ENCODE measurements around the gene KHDRBS1.
"Not testable (repeated sequence)": the region's sequence is repeated elsewhere in the genome, so short reads cannot be mapped to it uniquely, and the experiment has no call there.

The KHDRBS1 gene

GRCh38 chr1:32014199-32014947 is 705 bp downstream of the KHDRBS1 start:
- no peak for DNase-seq

GRCh38 chr1:32014948-32015273 is 1.2 kb downstream of the KHDRBS1 start:
- no peak for DNase-seq

DNA sequence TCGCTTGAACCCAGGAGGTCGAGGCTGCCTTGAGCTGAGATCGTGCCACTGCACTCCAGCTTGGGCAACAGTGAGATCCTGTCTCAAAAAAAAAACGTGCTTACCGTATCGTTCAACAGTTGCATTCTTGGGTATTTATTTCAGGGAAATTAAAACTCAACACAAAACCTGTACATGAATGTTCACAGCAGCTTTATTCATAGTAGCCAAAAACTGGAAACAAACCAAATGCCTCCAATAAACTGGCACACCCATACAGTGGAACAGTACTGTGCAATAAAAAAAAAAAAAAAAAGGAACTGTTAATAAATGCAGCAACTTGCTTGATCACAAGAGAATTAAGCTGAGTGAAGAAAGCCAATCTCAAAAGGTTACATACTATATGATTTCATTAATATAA is 6.7 kb downstream of the KHDRBS1 start:
- no peak for DNase-seq

DNA sequence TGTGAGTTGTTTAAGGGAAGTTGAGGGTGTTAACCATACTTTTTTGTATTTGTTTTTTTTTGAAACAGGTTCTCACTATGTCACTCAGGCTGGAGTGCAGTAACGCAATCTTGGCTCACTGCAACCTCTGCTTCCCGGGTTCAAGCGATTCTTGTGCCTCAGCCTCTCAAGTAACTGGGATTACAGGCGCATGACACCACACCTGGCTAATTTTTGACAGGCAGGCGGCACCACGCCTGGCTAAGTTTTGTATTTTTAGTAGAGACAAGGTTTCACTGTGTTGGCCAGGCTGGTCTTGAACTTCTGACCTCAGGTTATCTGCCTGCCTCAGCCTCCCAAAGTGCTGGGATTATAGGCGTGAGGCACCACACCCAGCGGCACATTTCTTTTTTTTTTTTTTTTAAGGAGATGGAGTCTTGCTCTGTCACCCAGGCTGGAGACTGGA is 7.9 kb downstream of the KHDRBS1 start:
- not testable (repeated sequence) for DNase-seq

- no peak for DNase-seq
Observed at GRCh38 chr1:32023351-32023750, 9.7 kb downstream of the KHDRBS1 start.

DNA sequence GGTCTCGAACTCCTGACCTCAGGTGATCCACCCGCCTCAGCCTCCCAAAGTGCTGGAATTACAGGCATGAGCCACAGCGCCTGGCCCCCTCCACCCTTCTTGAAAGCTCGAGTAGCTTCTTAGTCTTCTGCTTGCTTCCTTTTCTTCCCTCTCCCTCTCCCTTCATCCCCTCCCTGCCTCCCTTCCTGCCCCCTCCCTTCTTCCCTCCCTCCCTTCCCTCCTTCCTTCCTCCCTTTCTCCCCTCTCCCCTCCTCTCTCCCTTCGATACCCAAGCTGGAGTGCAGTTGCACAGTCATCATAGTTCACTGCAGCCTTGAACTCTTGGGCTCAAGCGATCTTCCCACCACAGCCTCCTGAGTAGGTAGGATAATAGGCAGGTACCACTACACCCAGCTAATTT is 11.8 kb downstream of the KHDRBS1 start:
- no peak for DNase-seq

DNA sequence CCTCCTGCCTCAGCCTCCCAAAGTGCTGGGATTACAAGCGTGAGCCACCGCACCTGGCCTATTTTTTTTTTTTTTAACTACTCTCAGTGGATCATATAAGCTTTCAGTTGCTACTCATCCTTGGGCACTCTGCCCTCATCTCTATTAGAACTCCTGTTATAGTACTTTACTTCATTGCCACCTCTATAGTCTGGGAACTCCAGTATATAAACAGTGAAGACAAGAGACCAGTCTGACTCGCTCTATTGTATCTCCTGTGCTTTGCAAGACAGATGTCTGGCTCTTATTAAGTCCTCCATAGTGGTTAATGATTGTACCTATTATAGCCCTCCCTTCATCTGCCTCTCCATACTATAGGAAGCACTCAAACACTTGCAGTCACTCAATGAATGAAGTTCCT is 15.1 kb downstream of the KHDRBS1 start:
- no peak for DNase-seq

- DNase-seq = no peak
Observed at GRCh38 chr1:32031578-32032274, 18.1 kb downstream of the KHDRBS1 start.

DNA sequence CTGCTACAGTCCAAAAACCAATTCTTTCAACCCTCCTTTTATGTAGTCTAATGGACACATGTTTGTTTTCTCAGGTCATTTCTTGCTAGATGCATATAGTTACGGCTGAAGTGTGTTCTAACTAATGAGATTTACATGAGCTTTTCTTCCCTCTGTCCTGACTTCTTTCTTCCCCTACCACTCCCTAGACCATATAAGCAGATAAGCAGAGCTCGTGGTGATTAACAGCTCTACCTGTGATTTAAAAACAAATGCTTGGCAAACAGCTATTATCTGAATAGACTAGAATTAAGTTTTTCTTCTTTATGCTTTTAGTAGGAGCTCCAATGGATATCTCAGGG is 18.6 kb downstream of the KHDRBS1 start:
- DNase-seq = no peak

DNA sequence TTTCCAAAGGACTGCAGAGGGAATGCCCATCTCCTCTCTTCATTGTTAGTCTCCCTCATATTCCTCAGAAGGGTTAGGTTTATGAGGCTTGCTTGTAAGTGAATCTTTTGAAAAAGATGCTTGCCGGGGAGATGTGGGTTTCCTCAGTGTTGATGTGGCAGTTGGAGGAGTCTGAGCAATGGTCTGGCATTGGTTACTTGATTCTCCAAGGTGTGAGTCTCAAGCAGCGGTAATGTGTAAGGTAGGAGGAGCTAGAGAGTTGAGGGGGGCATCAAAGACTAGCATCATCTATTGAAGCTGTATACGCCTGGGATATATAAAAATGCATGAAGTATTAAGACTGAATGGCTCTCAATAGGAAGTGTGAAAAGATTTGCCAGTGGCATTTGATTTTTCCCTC is 21.5 kb downstream of the KHDRBS1 start:
- DNase-seq = no peak

- DNase-seq = no peak
Observed at GRCh38 chr1:32040711-32041110, 27.0 kb downstream of the KHDRBS1 start.

GRCh38 chr1:32042330-32042729 is 28.7 kb downstream of the KHDRBS1 start:
- DNase-seq = no peak

GRCh38 chr1:32044234-32044633 is 30.6 kb downstream of the KHDRBS1 start:
- DNase-seq = no peak

DNA sequence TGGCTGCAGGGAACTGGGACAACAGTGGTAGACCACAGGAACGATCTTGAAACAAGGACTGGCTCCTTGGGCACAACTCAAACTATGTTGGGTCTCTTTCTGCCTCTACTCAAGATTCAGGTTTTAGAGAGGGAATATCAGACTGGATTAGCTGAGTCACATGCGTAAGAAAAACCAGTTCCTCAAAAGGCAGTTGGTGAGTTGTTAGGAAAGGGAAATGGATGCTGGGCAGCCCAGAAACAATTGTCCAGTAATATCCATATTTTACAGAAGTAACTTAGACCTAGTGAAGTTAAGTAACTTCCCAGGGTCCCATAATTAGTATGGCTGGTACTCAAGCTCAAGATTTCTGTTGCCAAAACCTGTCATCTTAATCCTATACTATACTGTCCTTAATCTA is 32.1 kb downstream of the KHDRBS1 start:
- DNase-seq = no peak

DNA sequence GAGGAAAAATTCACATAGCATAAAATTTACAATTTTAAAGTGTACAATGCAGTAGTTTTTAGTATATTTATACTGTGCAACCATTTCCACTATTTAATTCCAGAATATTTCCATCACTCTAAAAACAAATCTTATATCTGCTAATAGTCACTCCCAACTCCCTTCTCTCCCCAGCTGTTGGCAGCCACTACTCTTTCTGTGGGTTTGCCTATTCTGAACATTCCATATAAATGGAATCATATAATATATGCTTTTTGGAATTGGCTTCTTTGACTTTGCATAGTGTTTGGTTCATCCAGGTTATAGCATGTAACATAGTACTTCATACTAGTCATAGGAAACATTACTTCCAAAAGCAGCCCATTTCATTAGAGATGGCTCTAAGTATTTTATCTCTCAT is 34.0 kb downstream of the KHDRBS1 start:
- DNase-seq = no peak

GRCh38 chr1:32048440-32048839 is 34.8 kb downstream of the KHDRBS1 start:
- DNase-seq = no peak

DNA sequence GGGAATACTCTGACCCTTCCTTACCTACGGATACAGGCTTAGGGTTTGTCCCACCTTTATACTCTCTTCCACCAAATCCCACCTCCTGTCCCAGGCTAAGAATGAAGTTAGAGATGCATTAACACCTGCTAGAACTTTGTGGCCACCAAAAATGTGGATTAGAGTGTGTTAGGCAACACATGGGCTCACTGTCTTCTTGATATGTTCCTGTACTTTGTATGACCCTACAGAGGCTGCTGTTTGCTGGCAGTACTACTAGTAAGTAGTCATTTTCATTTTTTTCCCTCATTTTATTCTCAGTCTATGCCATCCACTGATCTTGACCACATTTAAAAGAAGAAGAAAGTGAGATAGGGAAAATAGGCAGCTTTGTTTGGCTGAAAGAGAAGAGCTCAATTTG is 38.0 kb downstream of the KHDRBS1 start:
- DNase-seq = no peak

- DNase-seq = no peak
Observed at GRCh38 chr1:32052887-32053286, 39.2 kb downstream of the KHDRBS1 start.

DNA sequence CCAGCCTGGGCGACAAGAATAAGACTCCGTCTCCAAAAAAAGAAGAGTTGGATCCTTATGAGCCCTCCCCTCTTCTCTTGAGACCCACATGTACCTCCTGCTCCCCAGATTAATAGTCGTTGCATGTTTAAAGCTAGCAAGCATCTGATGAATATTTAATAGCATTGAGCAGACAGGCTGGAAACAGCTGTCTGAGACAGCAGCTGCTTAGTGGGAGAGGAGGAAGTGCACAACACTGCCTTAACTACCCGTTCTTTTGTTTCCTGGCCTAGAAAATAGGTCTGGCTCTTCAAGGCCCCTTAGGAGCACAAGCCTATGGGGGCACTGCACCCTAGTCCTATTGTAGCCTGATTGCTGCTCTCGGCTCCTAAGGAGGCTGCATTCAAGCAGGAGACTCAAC is 41.7 kb downstream of the KHDRBS1 start:
- DNase-seq = no peak

DNA sequence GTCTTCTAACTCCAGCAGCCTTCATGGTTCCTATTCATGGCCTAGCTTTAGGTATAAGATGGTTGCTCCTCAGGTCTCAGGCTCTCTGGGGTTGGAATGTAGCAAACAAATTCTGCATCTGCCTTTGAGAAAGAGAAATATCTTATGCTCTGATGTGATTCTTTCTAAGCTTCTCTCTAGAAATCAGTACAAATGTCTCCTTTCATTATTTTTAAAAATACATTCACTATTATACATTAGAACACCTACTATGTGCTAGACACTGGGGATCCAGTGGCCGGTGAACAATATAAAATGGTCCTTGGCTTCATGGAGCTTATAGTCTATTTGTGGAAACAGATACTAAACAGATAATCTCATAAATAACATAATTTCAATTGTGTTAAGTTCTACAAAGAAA is 42.9 kb downstream of the KHDRBS1 start:
- DNase-seq = no peak

DNA sequence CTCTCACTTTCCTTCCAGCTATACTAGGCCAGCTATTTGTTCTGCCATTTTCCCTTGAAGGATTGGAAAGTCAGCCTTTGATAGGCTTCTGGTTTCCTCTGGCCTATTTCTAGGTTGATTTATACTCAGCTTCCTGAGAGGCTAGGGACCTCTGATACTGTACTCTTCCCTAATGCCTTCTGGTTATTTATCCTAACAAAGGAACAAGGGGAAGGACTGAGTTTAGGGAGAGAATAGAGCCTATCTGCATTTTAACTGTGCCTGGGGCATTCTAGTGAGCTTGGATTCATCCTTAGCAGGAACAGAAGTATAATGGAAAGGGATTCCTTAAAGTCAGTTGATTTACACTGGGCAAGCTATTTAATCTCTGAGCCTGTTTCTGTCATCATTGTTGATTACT is 47.2 kb downstream of the KHDRBS1 start:
- DNase-seq = no peak

GRCh38 chr1:32062867-32063230 is 49.2 kb downstream of the KHDRBS1 start:
- no peak for DNase-seq

GRCh38 chr1:32063261-32063681 is 49.6 kb downstream of the KHDRBS1 start:
- DNase-seq = peak; percentile 55

GRCh38 chr1:32065613-32066488 is 52.2 kb downstream of the KHDRBS1 start:
- not testable (repeated sequence) for DNase-seq

All from NCI-H446 treated with DMSO at 0.1 percent for 48 hours (cell line).